Thyroid gland (tissue), 4 donors: Measurements from ENCODE around the gene BACH2. TPM values are rescaled to one million over a fixed set of nuclear protein-coding genes. Genes with fewer than 3 reads are reported as not detected.

ENCODE experiments used
- DNase-seq, 2 donors: peaks; one replicate each; pipeline ENCODE4 v3.0.0-alpha.2; 2019
- H3K27ac ChIP-seq, 3 donors: fragments of 200-600 bp; sonication (generic); 1 replicate in 2 of 3; 2 replicates in 1 of 3; pipeline ENCODE4 v1.5.1; 2016 to 2019; ENCODE audit warnings: mild to moderate bottlenecking in 1 of 3, moderate library complexity in 1 of 3
- H3K27me3 ChIP-seq: fragments of 200-600 bp; sonication (generic); one replicate; pipeline ENCODE4 v1.5.1; 2019
- H3K36me3 ChIP-seq, 2 donors: fragments of 200-600 bp; sonication (generic); one replicate each; pipeline ENCODE4 v1.5.1; 2016 to 2019
- H3K4me1 ChIP-seq, 2 donors: fragments of 200-600 bp; sonication (generic); one replicate each; pipeline ENCODE4 v1.5.1; 2017 to 2019
- H3K4me3 ChIP-seq, 3 donors: fragments of 200-600 bp; sonication (generic); replicated peaks in 1 of 3; 1 replicate in 2 of 3; 2 replicates in 1 of 3; pipeline ENCODE4 v1.5.1; 2016; ENCODE audit warnings: mild to moderate bottlenecking in 1 of 3
- H3K9me3 ChIP-seq: fragments of 200-600 bp; sonication (generic); one replicate; pipeline ENCODE4 v1.5.1; 2017
- POLR2A ChIP-seq, 2 donors: fragments of 450-650 bp; IDR thresholded peaks; one replicate each; pipeline ENCODE4 v1.6.1; 2017; ENCODE audit warnings: antibody characterized with exemption in 2 of 2, mild to moderate bottlenecking in 2 of 2, moderate library complexity in 1 of 2
- WGBS, 2 donors: methylation state at CpG; one replicate each; pipeline ENCODE4 v1.1.5; 2017; 5-methylcytosine and 5-hydroxymethylcytosine counted together
- intact Hi-C: fragments of 100-400 bp; cut with DNase I; formaldehyde crosslinking; loops from one replicate; pipeline ENCODE4 v1.15.1; 2023
- total RNA-seq, 4 donors: library from RNA; depleted of rRNA; stranded (reverse); fragments of >200 nt; gene quantifications; one replicate each; pipeline ENCODE4 v1.2.3, GENCODE V29; 2016
- TF ChIP-seq, protein P1 (sequence below), 6 experiments: fragments of 200-600 bp in 3 of 6; fragments of 450-650 bp in 3 of 6; sonication (generic) in 3 of 6; IDR thresholded peaks; one replicate each; pipeline ENCODE4 v1.5.1; 2016 to 2019; ENCODE audit warnings: antibody characterized with exemption in 6 of 6, mild to moderate bottlenecking in 2 of 6, inconsistent platforms in 1 of 6, moderate library complexity in 1 of 6

BACH2 gene
- total RNA-seq, 4 donors from 2014 or later, result 0.98 to 6.6 (median 3.9) TPM

DNA sequence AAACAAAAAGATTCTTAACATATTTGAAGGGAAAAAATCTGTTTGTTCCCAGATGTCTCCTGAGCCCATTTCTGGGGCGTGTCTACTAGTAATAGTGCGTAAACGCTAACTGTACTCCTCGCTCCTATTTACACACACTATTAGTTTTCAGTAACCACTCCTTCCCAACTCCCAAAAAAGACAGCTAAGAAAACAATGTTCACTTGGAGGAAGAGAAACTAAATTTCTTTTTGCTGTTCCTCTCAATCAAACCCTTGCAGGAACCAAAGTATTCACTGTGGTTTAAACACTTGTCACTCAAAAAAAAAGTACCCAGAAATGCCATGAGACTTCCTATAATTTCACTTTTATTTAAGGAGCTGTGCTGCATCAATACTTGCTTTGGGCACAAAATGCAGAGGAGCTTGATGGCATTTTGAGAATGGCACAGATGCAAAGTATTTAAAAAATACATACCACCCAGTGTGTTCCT is 118.2 kb downstream of the BACH2 start:
- intact Hi-C loops, result no loop called here
- Histone ChIP-seq H3K27me3 (no peaks in the 10 kb centered on the region), H3K9me3 (no peaks in the 10 kb centered on the region), H3K36me3 (no peaks in the 10 kb centered on the region), H3K27ac (no peak overlapping the region), H3K4me1 (peaks cover 0 to 2% of the 10 kb centered on the region in 2 donors), H3K4me3 (no peak overlapping the region)
- TF ChIP-seq, protein P1, sequence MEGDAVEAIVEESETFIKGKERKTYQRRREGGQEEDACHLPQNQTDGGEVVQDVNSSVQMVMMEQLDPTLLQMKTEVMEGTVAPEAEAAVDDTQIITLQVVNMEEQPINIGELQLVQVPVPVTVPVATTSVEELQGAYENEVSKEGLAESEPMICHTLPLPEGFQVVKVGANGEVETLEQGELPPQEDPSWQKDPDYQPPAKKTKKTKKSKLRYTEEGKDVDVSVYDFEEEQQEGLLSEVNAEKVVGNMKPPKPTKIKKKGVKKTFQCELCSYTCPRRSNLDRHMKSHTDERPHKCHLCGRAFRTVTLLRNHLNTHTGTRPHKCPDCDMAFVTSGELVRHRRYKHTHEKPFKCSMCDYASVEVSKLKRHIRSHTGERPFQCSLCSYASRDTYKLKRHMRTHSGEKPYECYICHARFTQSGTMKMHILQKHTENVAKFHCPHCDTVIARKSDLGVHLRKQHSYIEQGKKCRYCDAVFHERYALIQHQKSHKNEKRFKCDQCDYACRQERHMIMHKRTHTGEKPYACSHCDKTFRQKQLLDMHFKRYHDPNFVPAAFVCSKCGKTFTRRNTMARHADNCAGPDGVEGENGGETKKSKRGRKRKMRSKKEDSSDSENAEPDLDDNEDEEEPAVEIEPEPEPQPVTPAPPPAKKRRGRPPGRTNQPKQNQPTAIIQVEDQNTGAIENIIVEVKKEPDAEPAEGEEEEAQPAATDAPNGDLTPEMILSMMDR (IDR thresholded peaks at IDR 0.05), result no peak
- TF ChIP-seq POLR2A (IDR thresholded peaks at IDR 0.05), result no peak
- 76 to 83% methylated on average over 4 of the region's 4 CpGs for WGBS, 2 donors
- DNase-seq, result no peak

DNA sequence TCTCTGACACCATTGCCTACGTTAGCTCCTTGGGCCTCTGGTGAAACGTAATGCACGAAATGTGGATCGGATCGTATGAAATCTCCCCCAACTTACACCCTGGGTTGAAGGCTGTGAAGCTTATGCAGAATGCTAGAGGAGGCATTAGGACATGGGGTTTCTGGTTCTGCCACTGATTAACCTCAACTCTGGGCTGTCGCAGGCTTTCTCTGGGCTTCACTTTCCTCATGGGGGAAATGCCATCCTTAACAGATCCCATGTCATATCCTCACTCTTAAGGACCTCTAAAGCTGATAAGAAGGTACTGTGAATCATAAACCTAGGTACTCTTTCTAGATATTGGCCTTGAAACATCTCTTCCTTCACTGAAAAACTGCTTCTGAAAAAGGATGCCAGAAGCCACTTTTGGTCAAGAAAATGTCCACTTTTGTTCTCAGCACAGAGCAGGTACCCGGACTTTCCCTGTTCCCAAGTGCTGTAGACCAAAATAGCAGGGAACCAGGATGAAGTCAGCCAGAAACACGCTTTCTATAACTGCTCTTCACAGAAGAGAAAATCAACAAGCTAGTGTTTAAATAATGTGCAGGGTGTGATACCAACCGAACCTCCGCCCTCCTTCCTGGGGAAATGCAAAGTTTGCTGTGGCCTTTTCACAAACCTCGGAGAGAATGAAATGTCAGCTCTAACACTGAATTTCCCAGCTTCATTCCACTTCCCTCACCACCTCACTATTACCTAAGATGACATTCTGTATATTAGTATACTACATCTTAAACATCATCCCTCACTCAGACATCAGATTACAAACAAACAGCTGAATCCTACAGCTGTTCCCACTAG is 118.9 kb downstream of the BACH2 start:
- DNase-seq, result no peak
- Histone ChIP-seq H3K4me3 (no peak overlapping the region), H3K9me3 (no peaks in the 10 kb centered on the region), H3K4me1 (no peaks in the 10 kb centered on the region), H3K27ac (no peak overlapping the region), H3K27me3 (no peaks in the 10 kb centered on the region), H3K36me3 (no peaks in the 10 kb centered on the region)
- intact Hi-C loops, result no loop called here
- TF ChIP-seq, protein P1 (IDR thresholded peaks at IDR 0.05), result no peak
- TF ChIP-seq POLR2A (IDR thresholded peaks at IDR 0.05), result no peak
- 76% methylated on average over 11 of the region's 11 CpGs for WGBS, 2 donors

DNA sequence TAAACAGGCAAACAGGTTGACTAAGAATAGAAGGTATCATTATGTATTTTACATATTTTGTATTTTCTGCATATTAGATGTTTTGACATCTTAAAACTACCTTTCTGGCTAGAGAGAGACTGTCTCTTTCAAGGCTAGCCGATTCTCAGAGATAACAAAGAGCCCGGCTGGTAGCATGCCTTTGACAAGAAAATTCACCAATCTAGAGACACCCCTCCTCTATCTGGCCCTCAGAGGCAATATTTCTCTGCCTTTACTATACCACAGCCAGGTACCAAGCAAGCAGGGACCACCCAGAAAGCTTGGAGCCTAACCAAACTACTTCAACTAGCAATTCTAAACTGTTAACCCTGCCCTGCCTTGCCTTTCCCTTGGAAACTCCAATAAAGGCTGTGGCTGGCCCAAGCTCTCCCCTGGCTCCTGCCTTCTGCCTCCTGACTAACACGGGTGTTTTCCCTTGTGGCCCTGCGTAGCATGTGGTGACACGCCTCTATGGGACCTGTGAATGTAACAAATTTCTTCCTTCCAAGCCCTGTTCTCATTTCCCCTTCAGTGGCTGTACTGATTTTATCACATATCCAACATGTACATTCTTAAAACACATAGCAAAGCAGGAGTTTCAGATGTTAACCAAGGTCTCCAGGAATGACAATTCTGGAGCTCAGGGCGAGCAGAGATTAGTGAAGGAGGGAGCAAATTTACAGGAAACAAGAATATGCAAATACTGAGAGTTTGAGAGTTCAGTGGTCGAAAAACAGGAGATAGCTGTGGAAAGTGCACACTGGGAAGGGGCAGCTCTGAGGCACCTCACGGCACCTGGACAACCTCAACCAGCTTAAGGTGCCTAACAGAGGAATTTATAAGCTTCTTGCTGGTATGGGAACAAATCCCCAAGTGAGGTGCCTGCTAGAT is 120.8 kb downstream of the BACH2 start:
- Histone ChIP-seq H3K4me3 (no peak overlapping the region), H3K9me3 (no peaks in the 10 kb centered on the region), H3K4me1 (no peaks in the 10 kb centered on the region), H3K27me3 (no peaks in the 10 kb centered on the region), H3K27ac (no peak overlapping the region), H3K36me3 (no peaks in the 10 kb centered on the region)
- no peak for DNase-seq
- TF ChIP-seq, protein P1 (IDR thresholded peaks at IDR 0.05), result no peak
- no peak for TF ChIP-seq POLR2A (IDR thresholded peaks at IDR 0.05)
- intact Hi-C loops, result no loop called here
- 67 to 77% methylated on average over 8 of the region's 8 CpGs for WGBS, 2 donors

DNA sequence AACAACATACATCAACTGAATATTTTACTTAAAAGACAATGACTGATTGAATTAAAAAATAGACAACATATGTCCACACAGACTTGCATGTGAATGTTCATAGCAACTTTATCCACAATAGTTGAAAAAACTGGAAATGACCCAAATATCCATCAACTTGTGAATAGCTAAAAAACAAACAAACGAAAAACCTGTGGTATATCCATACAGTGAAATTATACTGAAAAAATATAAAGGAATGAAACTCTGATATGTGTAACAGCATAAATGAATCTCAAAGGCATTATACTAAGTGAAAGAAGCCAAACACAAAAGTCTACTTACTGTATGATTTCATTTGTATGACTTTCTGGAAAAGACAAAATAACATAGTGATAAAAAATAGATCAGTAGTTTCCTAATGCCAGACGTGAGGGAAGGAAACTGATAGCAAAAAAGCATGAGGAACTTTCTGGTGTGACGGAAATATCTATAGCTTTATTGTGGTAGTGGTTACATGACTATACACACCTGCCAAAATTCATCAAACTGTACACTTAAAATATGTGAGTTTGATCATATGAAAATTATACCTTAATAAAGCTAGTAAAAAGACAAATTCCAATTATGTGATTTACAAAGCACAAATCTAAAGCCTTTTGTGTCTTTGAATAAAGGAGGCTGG is 123.2 kb downstream of the BACH2 start:
- intact Hi-C loops, result no loop called here
- 85 to 86% methylated on average over 3 of the region's 3 CpGs for WGBS, 2 donors
- Histone ChIP-seq H3K4me3 (no peak overlapping the region), H3K4me1 (no peaks in the 10 kb centered on the region), H3K9me3 (no peaks in the 10 kb centered on the region), H3K27ac (no peak overlapping the region), H3K27me3 (no peaks in the 10 kb centered on the region), H3K36me3 (no peaks in the 10 kb centered on the region)
- TF ChIP-seq, protein P1 (IDR thresholded peaks at IDR 0.05), result no peak
- TF ChIP-seq POLR2A (IDR thresholded peaks at IDR 0.05), result no peak
- no peak for DNase-seq
